NCI-H1436 (cell line): ENCODE results near the gene PCSK9.
A peak's percentile ranks its signal among the peaks of the same experiment; 100 is the strongest.
"Not testable (repeated sequence)": the region's sequence is repeated elsewhere in the genome, so short reads cannot be mapped to it uniquely, and the experiment has no call there.

Source experiments
- DNase-seq: peaks from one replicate; lab custom pipeline; 2025; lab: John Stamatoyannopoulos, UW

Gene PCSK9

DNA sequence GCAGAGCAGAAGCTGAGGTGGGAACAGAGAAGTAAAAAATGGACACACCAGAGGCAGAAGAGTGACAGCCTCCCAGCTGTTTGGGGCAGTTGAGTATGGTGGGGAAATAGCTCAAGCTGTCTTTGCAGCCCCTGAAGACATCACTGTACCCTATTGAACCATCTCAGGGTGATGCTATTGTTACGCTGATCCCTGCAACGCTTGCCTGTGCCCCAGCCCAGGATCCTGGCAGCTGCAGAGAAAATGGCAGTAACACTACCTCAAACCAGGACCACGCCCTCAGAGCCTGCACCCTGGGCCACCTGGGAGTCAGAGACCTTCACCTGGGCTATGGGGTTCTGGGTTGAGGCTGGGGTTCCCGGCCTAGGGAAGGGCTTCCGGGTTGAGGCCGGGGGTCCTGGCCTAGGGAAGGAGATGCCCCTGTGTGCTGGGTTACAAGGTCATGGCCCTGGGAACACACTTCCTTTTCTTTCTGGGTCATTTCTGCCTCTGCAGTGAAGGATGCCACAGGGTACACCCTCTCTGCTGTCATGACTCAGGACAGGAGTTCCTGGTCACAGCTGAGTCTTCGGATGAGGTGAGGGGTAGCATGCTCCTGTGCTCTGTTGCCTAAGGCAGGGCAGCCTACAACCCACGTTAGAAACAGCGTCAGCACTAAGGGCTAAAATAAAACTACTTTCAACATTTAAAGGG, 29.0 kb upstream of the PCSK9 start:
- DNase-seq: no peak

DNA sequence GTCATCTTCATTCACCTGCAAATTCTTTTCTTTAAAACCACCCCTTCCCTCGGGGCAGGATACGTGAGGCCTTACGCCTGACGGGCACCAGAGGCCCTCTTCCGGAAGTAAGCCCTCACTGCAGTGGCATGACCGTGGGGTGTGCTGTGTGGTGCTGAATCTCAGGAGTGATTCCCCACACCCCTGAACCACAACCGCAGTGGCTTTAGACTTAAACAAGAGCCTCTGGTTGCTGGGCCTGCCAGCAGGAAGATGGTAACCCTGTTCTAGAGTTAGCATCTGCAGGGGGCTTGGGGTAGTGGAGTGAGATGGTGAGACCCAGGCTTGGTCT, 28.5 kb upstream of the PCSK9 start:
- no peak for DNase-seq

DNA sequence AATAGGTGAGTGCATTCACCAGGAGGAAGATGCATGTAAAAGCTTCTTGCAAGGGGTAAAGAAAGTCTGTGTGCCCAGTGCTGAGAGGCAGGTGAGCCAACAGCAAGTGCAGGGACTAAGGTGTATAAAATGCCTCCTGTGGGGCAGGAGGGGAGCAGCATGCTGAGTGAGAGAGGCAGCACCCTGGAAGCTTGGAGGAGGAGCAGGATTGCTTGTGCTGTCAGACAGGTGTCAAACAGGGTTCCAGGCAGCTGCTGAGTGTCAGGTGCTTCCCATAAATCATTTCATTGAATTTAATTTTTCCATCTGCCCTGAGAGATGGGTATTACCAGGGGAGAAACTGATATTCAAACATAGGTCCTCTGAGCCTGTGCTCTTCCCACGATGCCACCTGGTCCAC, 26.7 kb upstream of the PCSK9 start:
- peak; percentile 42 for DNase-seq

DNA sequence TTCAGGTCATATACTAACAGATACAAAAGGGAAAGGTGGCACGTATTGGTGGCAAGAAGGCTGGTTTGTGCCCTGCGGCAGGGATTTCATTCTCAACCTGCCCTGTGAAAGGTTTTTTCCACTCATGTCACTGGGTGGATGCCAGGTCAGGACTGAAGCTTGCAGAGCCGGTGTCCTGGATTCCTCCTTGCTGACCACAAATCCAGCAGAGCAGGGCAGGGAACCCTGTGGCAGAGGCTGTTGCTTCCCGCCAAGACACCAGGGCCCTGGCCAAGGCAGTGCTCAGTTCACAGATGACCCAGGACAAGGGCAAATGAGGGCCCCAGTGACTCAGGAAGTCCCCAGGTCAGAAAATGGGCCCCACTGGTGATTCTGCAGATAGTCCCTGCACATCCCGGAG, 24.2 kb upstream of the PCSK9 start:
- DNase-seq: no peak

DNA sequence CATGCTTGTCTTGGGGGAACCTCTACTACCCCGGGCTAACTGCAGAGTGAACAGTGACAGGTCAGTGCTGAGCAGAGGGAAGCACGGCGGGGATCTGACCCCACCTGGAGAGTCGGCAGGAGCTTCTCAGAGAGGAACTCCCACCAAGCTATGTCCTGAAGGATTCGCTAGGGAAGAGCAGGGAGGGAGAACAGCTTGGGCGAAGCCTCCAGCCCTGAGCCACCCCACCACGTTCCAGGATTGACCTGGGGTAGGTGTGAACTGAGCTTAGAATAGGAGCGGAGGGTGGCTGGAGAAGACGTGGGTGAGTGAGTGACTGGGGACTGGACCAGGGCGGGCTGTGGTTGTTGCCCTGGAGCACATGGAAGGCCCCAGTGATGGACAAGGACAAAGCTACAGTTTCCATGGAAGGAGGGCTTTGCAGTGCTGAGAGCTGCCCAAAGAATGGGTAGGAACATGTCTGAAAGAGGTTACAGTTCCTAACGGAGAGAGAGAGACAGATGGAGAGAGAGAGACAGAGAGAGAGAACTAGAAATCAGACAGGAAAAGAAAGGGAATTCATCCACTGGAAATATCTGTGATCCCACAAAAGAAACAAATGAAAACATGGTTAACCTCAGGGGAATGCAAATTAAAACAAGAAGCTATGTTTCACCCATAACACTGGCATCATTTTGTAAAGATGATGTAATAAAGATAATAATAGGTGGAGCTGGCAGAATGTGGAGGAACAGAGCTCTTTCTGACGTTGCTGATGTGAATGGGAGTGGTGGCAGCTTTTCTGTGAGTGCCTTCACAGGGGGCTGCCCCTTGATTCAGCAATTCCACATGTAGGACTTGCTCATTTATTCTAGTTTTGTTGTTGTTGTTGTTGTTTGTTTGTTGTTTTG, 23.4 kb upstream of the PCSK9 start:
- no peak for DNase-seq

DNA sequence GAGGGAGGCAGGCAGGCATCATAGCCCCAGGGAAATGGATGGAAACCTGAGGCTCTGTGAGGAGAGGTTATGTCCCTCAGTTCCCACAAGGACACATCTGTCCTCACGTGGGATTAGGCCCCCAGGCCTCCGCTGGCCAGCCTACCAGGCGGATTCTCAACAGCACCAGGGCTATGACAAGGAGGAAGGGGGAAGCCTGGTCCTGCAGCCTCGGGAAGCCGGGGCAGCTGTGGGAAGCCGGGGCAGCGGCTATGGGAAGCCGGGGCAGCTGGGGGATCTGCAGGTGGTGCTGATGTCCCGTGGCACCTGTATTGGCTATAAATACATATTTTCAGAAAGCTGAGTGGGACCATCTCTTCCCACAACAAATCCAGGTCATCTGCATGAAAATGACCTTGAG, 21.0 kb upstream of the PCSK9 start:
- no peak for DNase-seq

DNA sequence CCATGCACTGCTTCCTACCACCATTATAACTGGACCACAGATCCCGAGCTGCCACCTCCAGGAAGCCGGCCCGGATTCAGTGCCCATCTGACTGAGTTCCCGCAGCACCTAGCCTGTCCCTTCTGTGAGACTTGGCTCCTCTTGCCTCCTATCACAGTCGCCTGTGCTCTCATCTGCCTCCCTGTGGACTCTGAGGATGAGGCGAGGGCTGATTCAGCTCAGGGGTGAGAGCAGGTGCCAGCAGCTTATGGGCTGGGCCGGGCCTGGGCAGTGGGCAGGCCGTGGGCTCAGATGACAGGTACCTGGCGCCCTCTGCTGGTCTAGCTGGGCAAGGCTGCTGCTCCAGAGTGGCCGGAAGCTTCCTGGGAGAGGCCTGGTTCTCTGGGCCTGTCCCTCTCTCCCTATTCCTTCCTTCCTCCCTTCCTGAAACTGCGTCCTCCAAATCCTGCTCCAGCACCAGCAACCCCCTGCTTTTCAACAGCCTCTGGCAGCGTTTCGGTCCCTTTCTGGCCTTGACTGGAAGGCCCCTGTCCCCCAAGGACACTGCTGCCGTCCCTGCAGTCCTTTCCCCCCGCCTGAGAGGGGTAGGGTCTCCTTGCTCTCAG, 17.3 kb upstream of the PCSK9 start:
- peak; percentile 86 for DNase-seq

DNA sequence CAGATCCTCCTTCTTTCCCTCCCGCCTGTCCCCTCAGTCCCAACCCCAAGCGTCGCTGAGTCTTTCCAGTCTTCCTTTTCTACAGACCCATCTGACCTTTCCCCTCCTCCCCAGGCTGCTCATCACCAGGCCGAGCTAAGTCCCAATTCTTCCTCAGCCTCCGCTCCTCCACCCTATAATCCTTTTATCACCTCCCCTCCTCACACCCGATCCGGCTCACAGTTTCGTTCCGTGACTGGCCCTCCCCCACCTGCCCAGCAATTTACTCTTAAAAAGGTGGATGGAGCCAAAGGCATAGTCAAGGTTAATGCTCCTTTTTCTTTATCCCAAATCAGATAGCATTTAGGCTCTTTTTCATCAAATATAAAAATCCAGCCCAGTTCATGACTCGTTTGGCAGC, 15.2 kb upstream of the PCSK9 start:
- not testable (repeated sequence) for DNase-seq

DNA sequence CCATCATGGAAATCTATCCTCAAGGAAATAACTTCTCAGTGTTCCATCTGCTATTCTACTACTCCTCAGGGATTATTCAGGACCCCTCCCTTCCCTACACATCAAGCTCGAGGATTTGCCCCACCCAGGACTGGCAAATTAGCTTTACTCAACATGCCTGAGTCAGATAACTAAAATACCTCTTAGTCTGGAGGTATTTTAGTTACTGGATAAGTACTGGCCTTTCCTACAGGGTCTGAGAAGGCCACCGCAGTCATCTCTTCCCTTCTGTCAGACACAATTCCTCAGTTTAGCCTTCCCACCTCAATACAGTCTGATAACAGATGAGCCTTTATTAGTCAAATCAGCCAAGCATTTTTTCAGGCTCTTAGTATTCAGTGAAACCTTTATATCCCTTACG, 12.7 kb upstream of the PCSK9 start:
- not testable (repeated sequence) for DNase-seq

DNA sequence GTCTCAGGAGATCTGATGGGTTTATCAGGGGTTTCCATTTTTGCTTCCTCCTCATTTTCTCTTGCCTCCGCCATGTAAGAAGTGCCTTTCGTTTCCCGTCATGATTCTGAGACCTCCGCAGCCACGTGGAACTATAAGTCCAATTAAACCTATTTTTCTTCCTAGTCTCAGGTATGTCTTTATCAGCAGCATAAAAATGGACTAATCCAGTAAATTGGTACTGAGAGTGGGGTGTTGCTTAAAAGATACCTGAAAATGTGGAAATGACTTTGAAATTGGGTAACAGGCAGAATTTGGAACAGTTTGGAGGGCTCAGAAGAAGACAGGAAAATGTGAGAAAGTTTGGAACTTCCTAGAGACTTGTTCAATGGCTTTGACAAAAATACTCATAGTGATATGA, 8.2 kb upstream of the PCSK9 start:
- DNase-seq: not testable (repeated sequence)

DNA sequence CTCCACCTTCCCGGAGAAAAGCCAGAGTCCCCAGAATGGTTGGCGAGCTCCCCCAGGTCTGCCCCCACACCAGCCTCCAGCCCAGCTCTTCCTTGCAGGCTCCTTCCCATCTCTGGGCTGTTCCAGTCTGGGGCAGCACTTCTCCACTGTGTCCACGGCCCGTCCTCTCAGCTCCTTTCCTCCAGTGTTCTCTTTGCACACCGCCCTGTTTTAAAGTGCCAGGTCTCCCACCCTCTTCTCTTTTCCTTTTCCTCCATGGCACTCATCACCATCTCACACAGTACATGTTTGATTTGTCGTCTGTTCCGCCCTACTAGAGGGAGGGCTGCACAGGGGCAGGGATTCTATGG, 6.1 kb upstream of the PCSK9 start:
- no peak for DNase-seq

DNA sequence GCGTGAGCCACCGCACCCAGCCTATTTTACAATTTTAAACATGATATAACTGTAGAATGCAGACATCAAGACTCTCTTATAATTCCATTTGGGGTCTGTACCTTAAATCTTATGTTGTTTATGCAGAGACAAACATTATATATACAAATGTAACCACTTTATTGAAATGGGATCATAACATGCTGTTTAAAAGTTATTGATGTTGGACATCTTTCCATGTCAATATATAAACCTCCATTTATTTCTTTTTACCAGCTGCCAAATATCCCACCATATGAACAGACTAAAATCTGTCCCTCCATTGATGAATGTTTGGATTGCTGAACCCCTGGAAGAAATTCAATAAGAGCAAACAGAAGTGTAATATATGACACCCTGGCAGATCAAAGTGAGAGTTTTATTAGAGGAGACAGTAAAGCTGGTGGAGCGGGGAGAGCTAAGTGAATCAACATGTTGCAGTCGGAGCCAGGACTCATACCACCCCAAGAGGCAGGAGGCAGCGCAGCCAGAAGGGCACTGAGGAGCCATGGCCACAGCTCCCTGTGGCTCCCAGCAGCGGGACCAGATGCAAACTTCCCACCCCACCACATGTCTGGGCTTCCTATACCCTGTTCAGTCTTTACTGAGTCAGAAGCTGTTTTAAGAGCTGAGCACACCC, 4.7 kb upstream of the PCSK9 start:
- no peak for DNase-seq

DNA sequence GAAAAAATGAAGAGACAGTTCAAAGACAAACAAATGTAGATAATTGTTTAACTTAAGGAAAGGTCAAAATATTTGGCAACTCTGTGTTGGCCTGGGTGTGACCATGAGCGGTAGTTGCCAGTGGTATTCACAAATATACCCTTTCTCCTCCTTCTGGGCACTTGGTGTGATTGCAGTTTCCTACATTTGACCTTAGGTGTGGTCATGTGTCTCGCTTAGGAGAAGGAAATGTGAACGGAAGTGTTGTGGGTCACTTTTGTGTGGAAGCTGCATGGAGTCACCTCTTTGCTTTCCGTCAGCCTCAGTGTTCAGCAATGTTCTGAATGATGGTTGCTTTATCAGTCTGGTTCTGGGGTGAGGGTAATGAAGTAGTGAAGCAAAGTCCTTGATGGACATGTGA, 3.4 kb upstream of the PCSK9 start:
- no peak for DNase-seq

DNA sequence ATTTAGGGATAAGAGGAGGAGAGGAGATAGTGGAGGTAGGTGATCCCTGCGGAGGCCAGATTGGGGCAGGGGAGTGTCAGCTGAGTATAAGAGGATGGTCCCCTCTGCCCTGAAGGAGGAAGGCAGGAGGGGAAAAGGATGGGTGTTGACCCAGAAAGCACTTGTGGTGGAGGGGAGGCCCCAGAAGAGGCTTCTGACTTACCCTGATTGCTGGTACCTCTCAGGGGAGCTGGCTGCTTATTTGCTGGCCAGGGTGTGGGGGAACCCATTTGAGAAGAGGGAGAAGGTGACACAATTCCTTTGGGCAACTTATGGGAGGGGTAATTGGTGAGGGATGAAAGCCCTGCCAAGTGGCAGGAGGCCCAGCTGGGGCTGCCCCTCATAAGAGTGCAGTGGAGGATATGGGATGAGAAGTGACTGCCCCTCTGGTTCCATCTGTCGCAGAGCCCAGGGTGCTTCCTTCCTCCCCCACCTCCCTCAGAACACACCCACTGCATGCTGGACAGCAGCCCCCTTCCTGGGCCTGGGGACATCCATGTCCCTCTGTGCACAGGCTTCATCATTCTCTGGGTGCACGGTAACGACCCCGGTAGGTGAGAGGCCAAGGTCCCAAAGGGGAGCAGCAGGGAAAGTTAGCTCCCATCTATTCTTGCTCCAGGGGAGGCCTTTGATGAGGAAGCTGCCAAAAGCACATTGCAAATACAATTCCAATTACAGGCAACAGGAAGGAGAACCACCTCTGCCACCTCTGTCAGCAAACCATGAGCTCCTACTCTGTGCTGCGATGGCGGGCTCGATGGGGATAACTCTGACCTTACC, 1.4 kb upstream of the PCSK9 start:
- DNase-seq: no peak

DNA sequence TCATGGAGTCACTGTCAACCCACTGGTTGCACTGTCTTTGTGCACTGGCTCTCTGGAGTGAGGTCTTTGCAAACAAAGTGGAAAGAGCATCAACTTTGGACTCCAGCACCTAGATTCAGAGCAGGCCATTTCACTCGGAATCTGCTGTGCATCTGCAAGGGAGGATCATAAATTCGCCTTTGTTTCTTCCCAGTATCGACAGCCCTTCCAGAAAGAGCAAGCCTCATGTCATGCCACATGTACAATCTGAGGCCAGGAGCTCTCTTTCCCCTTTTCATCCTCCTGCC, 853 bp upstream of the PCSK9 start:
- no peak for DNase-seq

DNA sequence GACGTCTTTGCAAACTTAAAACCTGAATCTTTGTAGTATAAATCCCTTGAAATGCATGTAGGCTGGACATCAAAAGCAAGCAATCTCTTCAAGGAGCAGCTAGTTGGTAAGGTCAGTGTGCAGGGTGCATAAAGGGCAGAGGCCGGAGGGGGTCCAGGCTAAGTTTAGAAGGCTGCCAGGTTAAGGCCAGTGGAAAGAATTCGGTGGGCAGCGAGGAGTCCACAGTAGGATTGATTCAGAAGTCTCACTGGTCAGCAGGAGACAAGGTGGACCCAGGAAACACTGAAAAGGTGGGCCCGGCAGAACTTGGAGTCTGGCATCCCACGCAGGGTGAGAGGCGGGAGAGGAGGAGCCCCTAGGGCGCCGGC, 390 bp upstream of the PCSK9 start:
- DNase-seq: no peak

DNA sequence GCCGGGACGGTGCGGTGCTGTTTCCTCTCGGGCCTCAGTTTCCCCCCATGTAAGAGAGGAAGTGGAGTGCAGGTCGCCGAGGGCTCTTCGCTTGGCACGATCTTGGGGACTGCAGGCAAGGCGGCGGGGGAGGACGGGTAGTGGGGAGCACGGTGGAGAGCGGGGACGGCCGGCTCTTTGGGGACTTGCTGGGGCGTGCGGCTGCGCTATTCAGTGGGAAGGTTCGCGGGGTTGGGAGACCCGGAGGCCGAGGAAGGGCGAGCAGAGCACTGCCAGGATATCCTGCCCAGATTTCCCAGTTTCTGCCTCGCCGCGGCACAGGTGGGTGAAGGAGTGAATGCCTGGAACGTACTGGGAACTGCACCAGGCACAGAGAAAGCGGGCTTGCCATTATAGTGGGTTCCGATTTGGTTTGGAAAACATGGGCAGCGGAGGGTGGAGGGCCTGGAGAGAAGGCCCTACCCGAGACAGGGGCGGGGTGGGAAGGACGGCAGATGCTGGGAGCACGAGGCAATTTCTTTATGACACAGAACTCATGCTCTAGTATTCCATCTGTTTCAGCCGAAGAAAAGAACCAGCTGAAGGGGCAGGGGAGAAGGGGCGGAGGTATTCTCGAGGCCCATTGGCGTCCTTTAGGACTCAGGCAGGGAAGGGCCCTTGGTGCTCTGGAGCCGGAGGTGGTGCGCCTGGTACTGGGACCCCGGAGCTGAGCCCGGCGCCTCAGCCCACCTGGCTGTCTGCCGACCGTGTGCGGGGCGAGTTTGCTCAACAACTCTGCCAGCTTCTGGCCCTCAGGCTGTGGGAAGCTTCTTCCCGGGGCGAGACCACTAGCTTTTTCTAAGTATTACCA, 960 bp downstream of the PCSK9 start:
- DNase-seq: no peak

DNA sequence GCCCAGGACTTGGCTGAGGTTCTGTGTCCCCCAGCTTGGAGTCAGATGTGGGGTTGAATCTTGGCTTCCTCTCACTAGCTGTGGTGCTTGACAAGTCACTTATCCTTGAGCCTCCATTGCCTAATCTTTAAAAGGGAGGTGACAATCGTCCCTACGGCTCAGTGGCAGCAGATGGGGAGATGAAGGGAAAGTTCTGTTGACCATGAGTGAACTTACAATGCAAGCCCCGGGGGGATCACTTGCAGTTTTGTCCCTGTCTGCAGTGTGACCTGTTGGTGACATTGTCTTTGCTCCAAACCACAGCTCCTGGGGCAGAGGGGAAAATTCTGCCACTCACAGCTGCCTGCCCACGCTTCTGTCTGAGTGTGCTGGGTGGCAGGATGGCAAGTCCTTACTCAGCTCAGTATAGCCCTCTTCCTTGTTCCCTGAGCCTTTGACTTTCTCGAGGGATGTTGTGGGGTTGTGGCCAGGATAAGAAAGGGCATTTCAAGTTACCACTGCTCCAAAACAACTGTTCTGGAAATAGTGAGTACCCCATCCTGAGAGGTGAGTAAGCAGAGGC, 1.7 kb downstream of the PCSK9 start:
- DNase-seq: no peak

DNA sequence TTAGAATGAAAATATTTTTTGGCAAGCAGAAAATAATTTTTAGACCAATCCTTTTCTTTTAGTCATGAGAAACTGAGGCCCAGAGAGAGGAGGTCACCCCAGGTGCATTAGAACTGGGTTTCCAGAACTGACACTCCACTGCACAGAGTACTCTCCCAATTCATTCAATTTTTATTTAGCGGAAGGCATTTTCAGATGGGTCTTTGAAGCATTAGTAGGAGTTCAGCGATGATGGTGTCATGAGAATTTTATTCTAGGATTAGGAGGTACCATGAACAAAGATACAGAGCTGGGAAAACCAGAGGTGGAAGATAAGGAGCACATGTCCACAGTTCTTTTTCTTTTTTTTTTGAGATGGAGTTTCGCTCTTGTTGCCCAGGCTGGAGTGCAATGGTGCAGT, 2.3 kb downstream of the PCSK9 start:
- DNase-seq: no peak

DNA sequence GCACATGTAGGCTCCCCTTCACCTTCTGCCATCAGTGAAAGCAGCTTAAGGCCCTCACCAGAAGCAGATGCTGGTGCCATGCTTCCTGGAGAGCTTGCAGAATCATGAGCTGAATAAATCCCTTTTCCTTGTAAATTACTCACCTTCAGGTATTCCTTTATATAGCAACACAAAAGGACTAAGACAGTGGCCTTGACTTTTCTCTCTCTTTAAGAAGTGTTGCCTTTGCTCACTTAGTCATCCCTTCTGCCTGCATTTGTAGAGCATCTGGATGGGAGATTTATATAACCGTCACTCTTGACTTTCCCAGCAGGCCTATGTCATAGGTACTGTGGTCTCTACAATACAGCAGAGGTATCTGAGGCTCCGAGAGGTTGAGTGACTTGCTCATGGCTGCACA, 3.7 kb downstream of the PCSK9 start:
- no peak for DNase-seq

DNA sequence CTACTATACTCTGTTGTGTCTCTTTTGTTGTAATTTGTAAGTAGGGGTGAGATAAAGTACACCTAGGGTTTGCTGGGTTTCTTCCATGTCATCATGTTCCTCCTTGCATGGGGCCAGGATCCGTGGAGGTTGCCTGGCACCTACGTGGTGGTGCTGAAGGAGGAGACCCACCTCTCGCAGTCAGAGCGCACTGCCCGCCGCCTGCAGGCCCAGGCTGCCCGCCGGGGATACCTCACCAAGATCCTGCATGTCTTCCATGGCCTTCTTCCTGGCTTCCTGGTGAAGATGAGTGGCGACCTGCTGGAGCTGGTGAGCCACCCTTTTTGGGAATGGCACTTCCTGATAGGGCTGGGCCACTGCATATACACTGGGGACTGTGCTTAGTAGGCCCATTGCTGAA, 4.4 kb downstream of the PCSK9 start:
- DNase-seq: no peak
